Measurements from ENCODE around the gene PLEKHM3. TPM values are rescaled to one million over a fixed set of nuclear protein-coding genes. Genes with fewer than 3 reads are reported as not detected.

PLEKHM3 gene
- polyA plus RNA-seq, 4 donors = 0.89 to 12.1 (median 2.1) TPM

GRCh38 chr2:207833251-207833751 lies 192.0 kb downstream of the PLEKHM3 start:
- H3K36me3 ChIP-seq (ENCODE audit: control insufficient read depth in 3 of 3, insufficient read depth in 2 of 3, low read depth in 1 of 3, low read length in 3 of 3) = peaks cover 0 to 4% (median 0%) of the 10 kb centered on the region in 3 donors
- no peak for FAIRE-seq
- peaks cover 1 to 48% (median 6%) of the 10 kb centered on the region in 3 donors for H3K4me1 ChIP-seq (ENCODE audit: control insufficient read depth in 3 of 3, insufficient read depth in 2 of 3, low read depth in 1 of 3, low read length in 2 of 3)
- peak; percentile 51 to 57 for DNase-seq
- no peaks in the 10 kb centered on the region for H3K9me3 ChIP-seq (ENCODE audit: control insufficient read depth in 2 of 2, insufficient read depth in 1 of 2, low read depth in 1 of 2, low read length in 1 of 2)
- H3K4me3 ChIP-seq (ENCODE audit: low read depth in 1 of 3, low read length in 3 of 3) = no peak overlapping the region
- no peaks in the 10 kb centered on the region for H3K27me3 ChIP-seq (ENCODE audit: control insufficient read depth in 3 of 3, insufficient read depth in 3 of 3, low read length in 3 of 3)
- 63 to 72% (median 66%) methylated on average over 3 of the region's 3 CpGs for WGBS, 3 donors
- H3K27ac ChIP-seq (ENCODE audit: low read depth in 1 of 3, low read length in 2 of 3) = peak overlapping the region in 1 of 3 donors; percentile 19

- H3K4me1 ChIP-seq (ENCODE audit: control insufficient read depth in 3 of 3, insufficient read depth in 2 of 3, low read depth in 1 of 3, low read length in 2 of 3) = peaks cover 4 to 56% (median 6%) of the 10 kb centered on the region in 3 donors
- H3K27ac ChIP-seq (ENCODE audit: low read depth in 1 of 3, low read length in 2 of 3) = peak overlapping the region; percentile 63 to 83 (median 66)
- H3K36me3 ChIP-seq (ENCODE audit: control insufficient read depth in 3 of 3, insufficient read depth in 2 of 3, low read depth in 1 of 3, low read length in 3 of 3) = peaks cover 0 to 15% (median 0%) of the 10 kb centered on the region in 3 donors
- 22 to 58% (median 54%) methylated on average over 8 of the region's 8 CpGs for WGBS, 3 donors
- no peak overlapping the region for H3K4me3 ChIP-seq (ENCODE audit: low read depth in 1 of 3, low read length in 3 of 3)
- FAIRE-seq (peak; percentile 81), DNase-seq (peak; percentile 83 to 96)
- no peaks in the 10 kb centered on the region for H3K9me3 ChIP-seq (ENCODE audit: control insufficient read depth in 2 of 2, insufficient read depth in 1 of 2, low read depth in 1 of 2, low read length in 1 of 2)
- H3K27me3 ChIP-seq (ENCODE audit: control insufficient read depth in 3 of 3, insufficient read depth in 3 of 3, low read length in 3 of 3) = no peaks in the 10 kb centered on the region
Measured at GRCh38 chr2:207831584-207832248, 193.6 kb downstream of the PLEKHM3 start.

- DNase-seq (peak; percentile 48 to 71), FAIRE-seq (no peak)
- Histone ChIP-seq H3K9me3 (ENCODE audit: control insufficient read depth in 2 of 2, insufficient read depth in 1 of 2, low read depth in 1 of 2, low read length in 1 of 2) (no peaks in the 10 kb centered on the region), H3K4me1 (ENCODE audit: control insufficient read depth in 3 of 3, insufficient read depth in 2 of 3, low read depth in 1 of 3, low read length in 2 of 3) (peaks cover 4 to 55% (median 5%) of the 10 kb centered on the region in 3 donors), H3K27ac (ENCODE audit: low read depth in 1 of 3, low read length in 2 of 3) (peak overlapping the region; percentile 63 to 83 (median 66)), H3K27me3 (ENCODE audit: control insufficient read depth in 3 of 3, insufficient read depth in 3 of 3, low read length in 3 of 3) (no peaks in the 10 kb centered on the region), H3K4me3 (ENCODE audit: low read depth in 1 of 3, low read length in 3 of 3) (no peak overlapping the region), H3K36me3 (ENCODE audit: control insufficient read depth in 3 of 3, insufficient read depth in 2 of 3, low read depth in 1 of 3, low read length in 3 of 3) (peaks cover 0 to 22% (median 0%) of the 10 kb centered on the region in 3 donors)
- 40 to 75% (median 48%) methylated on average over 15 of the region's 15 CpGs for WGBS, 3 donors
Measured at GRCh38 chr2:207830778-207831438, 194.4 kb downstream of the PLEKHM3 start.

GRCh38 chr2:207828361-207829057 lies 196.8 kb downstream of the PLEKHM3 start:
- H3K4me1 ChIP-seq (ENCODE audit: control insufficient read depth in 3 of 3, insufficient read depth in 2 of 3, low read depth in 1 of 3, low read length in 2 of 3) = peaks cover 4 to 51% (median 5%) of the 10 kb centered on the region in 3 donors
- FAIRE-seq (no peak), DNase-seq (peak in 1 of 2 donors; percentile 57)
- H3K9me3 ChIP-seq (ENCODE audit: control insufficient read depth in 2 of 2, insufficient read depth in 1 of 2, low read depth in 1 of 2, low read length in 1 of 2) = no peaks in the 10 kb centered on the region
- WGBS, 3 donors = 32 to 74% (median 41%) methylated on average over 12 of the region's 12 CpGs
- H3K27me3 ChIP-seq (ENCODE audit: control insufficient read depth in 3 of 3, insufficient read depth in 3 of 3, low read length in 3 of 3) = no peaks in the 10 kb centered on the region
- H3K4me3 ChIP-seq (ENCODE audit: low read depth in 1 of 3, low read length in 3 of 3) = no peak overlapping the region
- H3K27ac ChIP-seq (ENCODE audit: low read depth in 1 of 3, low read length in 2 of 3) = peak overlapping the region in 1 of 3 donors; percentile 42
- H3K36me3 ChIP-seq (ENCODE audit: control insufficient read depth in 3 of 3, insufficient read depth in 2 of 3, low read depth in 1 of 3, low read length in 3 of 3) = peaks cover 0 to 31% (median 0%) of the 10 kb centered on the region in 3 donors

- no peaks in the 10 kb centered on the region for H3K9me3 ChIP-seq (ENCODE audit: control insufficient read depth in 2 of 2, insufficient read depth in 1 of 2, low read depth in 1 of 2, low read length in 1 of 2)
- WGBS, 3 donors = 82 to 95% (median 95%) methylated on average over 4 of the region's 4 CpGs
- no peak overlapping the region for H3K4me3 ChIP-seq (ENCODE audit: low read depth in 1 of 3, low read length in 3 of 3)
- H3K27ac ChIP-seq (ENCODE audit: low read depth in 1 of 3, low read length in 2 of 3) = no peak overlapping the region
- no peak for FAIRE-seq
- H3K36me3 ChIP-seq (ENCODE audit: control insufficient read depth in 3 of 3, insufficient read depth in 2 of 3, low read depth in 1 of 3, low read length in 3 of 3) = peaks cover 0 to 37% (median 0%) of the 10 kb centered on the region in 3 donors
- no peak for DNase-seq
- H3K27me3 ChIP-seq (ENCODE audit: control insufficient read depth in 3 of 3, insufficient read depth in 3 of 3, low read length in 3 of 3) = no peaks in the 10 kb centered on the region
- peaks cover 4 to 50% (median 5%) of the 10 kb centered on the region in 3 donors for H3K4me1 ChIP-seq (ENCODE audit: control insufficient read depth in 3 of 3, insufficient read depth in 2 of 3, low read depth in 1 of 3, low read length in 2 of 3)
Measured at GRCh38 chr2:207825978-207826377, 199.3 kb downstream of the PLEKHM3 start.

GRCh38 chr2:207825045-207825954 lies 200.0 kb downstream of the PLEKHM3 start:
- H3K36me3 ChIP-seq (ENCODE audit: control insufficient read depth in 3 of 3, insufficient read depth in 2 of 3, low read depth in 1 of 3, low read length in 3 of 3) = peaks cover 0 to 37% (median 0%) of the 10 kb centered on the region in 3 donors
- no peaks in the 10 kb centered on the region for H3K27me3 ChIP-seq (ENCODE audit: control insufficient read depth in 3 of 3, insufficient read depth in 3 of 3, low read length in 3 of 3)
- no peak overlapping the region for H3K27ac ChIP-seq (ENCODE audit: low read depth in 1 of 3, low read length in 2 of 3)
- 77 to 88% (median 88%) methylated on average over 17 of the region's 17 CpGs for WGBS, 3 donors
- H3K4me1 ChIP-seq (ENCODE audit: control insufficient read depth in 3 of 3, insufficient read depth in 2 of 3, low read depth in 1 of 3, low read length in 2 of 3) = peaks cover 0 to 52% (median 4%) of the 10 kb centered on the region in 3 donors
- H3K4me3 ChIP-seq (ENCODE audit: low read depth in 1 of 3, low read length in 3 of 3) = no peak overlapping the region
- H3K9me3 ChIP-seq (ENCODE audit: control insufficient read depth in 2 of 2, insufficient read depth in 1 of 2, low read depth in 1 of 2, low read length in 1 of 2) = no peaks in the 10 kb centered on the region
- no peak for DNase-seq
- no peak for FAIRE-seq

- FAIRE-seq = no peak
- peaks cover 0 to 50% (median 4%) of the 10 kb centered on the region in 3 donors for H3K4me1 ChIP-seq (ENCODE audit: control insufficient read depth in 3 of 3, insufficient read depth in 2 of 3, low read depth in 1 of 3, low read length in 2 of 3)
Measured at GRCh38 chr2:207823865-207824264, 201.5 kb downstream of the PLEKHM3 start.

More at GRCh38 chr2:207823865-207824264, 201.5 kb downstream of the PLEKHM3 start:
- Histone ChIP-seq H3K27ac (ENCODE audit: low read depth in 1 of 3, low read length in 2 of 3) (no peak overlapping the region), H3K27me3 (ENCODE audit: control insufficient read depth in 3 of 3, insufficient read depth in 3 of 3, low read length in 3 of 3) (no peaks in the 10 kb centered on the region), H3K9me3 (ENCODE audit: control insufficient read depth in 2 of 2, insufficient read depth in 1 of 2, low read depth in 1 of 2, low read length in 1 of 2) (no peaks in the 10 kb centered on the region), H3K4me3 (ENCODE audit: low read depth in 1 of 3, low read length in 3 of 3) (no peak overlapping the region), H3K36me3 (ENCODE audit: control insufficient read depth in 3 of 3, insufficient read depth in 2 of 3, low read depth in 1 of 3, low read length in 3 of 3) (peaks cover 0 to 37% (median 0%) of the 10 kb centered on the region in 3 donors)
- DNase-seq = no peak
- WGBS, 3 donors = 94 to 96% (median 95%) methylated on average over 13 of the region's 13 CpGs

Data from small intestine (tissue), 7 donors.